Testis (tissue), 2 donors: ENCODE measurements around the gene MAD2L1BP.

ENCODE experiments used
- CTCF ChIP-seq, 3 experiments: fragments of 450-650 bp in 2 of 3; fragments of 200-600 bp in 1 of 3; sonication (generic) in 1 of 3; IDR thresholded peaks; one replicate each; pipeline ENCODE4 v1.5.1; 2016 to 2019; ENCODE audit warnings: antibody characterized with exemption in 3 of 3, mild to moderate bottlenecking in 2 of 3, moderate library complexity in 1 of 3
- POLR2A ChIP-seq: fragments of 450-650 bp; IDR thresholded peaks from one replicate; pipeline ENCODE4 v1.6.1; 2017; ENCODE audit warnings: antibody characterized with exemption, mild to moderate bottlenecking, moderate library complexity

- no peak for TF ChIP-seq CTCF (IDR thresholded peaks at IDR 0.05)
- no peak for TF ChIP-seq POLR2A
Measured at GRCh38 chr6:43600595-43600994, 35.0 kb upstream of the MAD2L1BP start.
